Stimulated activated CD4-positive, alpha-beta T cell treated with anti-CD3 and anti-CD28 coated beads, Interleukin-1b, Interleukin-23, amount 100 ng/mL, for 1 hour (primary cell): Measurements from ENCODE around the gene DCUN1D4.
A peak's percentile ranks its signal among the peaks of the same experiment; 100 is the strongest.
"Not testable (repeated sequence)": the region's sequence is repeated elsewhere in the genome, so short reads cannot be mapped to it uniquely, and the experiment has no call there.

Experiments used
- DNase-seq, 2 donors: peaks; one replicate each; pipeline ENCODE4 v3.0.0-alpha.2; 2020; ENCODE audit warnings: low read depth in 2 of 2

The DCUN1D4 gene

GRCh38 chr4:51893402-51893801, 50.4 kb downstream of the DCUN1D4 start:
- not testable (repeated sequence) for DNase-seq

GRCh38 chr4:51894059-51894645, 51.2 kb downstream of the DCUN1D4 start:
- no peak for DNase-seq

- DNase-seq = no peak
These were observed 52.2 kb downstream of the DCUN1D4 start for GRCh38 chr4:51895158-51895557.

GRCh38 chr4:51895816-51896408, 53.0 kb downstream of the DCUN1D4 start:
- DNase-seq = peak in 1 of 2 donors; percentile 1

DNA sequence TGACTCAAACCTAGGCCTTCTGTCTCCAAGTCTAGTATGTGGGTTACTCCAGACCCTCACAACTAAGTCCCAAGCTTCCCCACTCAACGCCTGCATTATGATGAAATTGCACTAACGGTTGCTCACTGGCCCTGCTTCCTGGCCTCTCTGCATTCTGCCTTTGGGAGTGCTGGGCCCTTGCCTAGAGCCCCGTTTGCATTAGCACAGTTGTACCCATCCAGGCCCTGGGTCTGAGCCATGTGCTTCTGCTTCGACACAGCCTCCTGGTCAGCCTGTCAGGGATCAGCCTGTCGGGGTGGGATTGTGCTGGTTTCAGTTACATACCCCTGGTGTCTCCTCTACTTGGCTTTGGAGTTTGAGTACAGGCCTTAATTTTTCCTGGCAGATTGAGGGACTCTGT, 58.4 kb downstream of the DCUN1D4 start:
- DNase-seq = no peak

- DNase-seq = no peak
These were observed 63.4 kb downstream of the DCUN1D4 start for GRCh38 chr4:51906167-51906958.

DNA sequence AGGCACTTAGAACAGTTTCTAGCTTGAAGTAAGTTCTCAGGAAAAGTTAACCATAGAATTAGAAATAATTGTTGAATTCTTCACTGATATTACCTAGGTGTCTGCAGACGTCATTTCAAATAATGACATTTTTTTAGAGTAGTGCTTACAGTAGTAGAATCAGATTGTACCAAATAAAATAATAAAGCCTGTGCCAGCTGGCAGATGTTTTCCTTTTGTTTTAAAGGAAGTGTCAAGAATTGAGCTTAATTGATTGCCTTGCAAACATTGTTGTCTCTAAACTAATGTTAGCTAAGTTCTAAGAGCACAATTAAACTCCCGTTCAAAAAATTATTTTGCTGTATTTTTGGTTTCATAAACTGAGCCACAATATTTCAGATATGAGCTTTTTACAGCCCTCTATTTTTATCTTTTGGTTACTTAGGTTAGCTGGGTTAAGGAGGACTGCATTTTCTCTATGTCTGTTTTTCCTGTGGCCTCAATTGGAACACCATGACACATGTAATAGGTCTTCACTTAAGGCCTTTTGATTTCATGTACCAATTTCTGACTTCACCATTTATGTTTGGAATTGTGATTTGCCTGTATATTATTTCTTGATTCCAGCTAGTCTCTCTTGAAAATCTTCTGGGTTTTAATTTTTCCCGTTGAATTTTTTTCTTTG, 64.2 kb downstream of the DCUN1D4 start:
- DNase-seq = no peak

GRCh38 chr4:51909236-51909703, 66.3 kb downstream of the DCUN1D4 start:
- no peak for DNase-seq

- DNase-seq = no peak
These were observed 75.3 kb downstream of the DCUN1D4 start for GRCh38 chr4:51918251-51918650.

GRCh38 chr4:51923343-51923742, 80.4 kb downstream of the DCUN1D4 start:
- no peak for DNase-seq

- DNase-seq = no peak
These were observed 82.4 kb downstream of the DCUN1D4 start for GRCh38 chr4:51925307-51925706.

DNA sequence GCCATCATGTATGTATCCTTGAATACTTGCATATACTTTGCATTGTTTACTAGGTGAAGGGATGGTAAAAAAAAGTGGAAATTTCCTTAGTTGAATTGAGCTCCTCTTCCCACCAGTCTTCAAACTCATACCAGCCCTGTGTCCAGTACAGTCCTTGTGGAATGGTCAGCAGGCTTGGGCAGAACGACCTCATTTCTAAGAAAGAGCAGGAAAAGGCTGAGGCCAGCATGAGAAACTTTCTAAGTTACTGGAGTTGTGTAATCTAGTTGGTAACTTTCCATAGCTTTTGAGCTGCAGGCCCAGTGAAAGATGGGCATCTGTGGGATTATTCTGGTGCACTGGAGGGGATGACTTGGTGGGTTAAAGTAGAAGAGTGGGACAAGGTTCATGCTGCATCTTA, 87.6 kb downstream of the DCUN1D4 start:
- DNase-seq = no peak

DNA sequence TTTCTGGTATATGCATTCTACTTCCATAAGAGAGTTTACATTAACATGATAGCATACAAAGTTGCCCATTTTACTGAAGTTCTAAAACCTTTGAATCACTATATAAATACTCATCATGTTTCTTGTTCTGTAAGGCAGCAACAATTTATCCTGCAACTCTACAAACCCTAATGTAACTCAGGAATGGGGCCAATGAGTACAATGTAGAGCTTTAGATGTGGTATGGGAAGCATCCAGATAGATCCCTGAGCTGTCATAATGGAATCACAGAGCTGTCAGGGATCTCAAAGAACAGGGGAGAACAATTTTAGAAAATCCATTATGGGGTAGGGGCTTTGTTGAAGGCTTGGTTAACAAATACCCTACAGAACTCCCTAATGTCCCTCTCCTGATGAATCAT, 88.5 kb downstream of the DCUN1D4 start:
- DNase-seq = no peak

GRCh38 chr4:51932261-51932660, 89.3 kb downstream of the DCUN1D4 start:
- no peak for DNase-seq

DNA sequence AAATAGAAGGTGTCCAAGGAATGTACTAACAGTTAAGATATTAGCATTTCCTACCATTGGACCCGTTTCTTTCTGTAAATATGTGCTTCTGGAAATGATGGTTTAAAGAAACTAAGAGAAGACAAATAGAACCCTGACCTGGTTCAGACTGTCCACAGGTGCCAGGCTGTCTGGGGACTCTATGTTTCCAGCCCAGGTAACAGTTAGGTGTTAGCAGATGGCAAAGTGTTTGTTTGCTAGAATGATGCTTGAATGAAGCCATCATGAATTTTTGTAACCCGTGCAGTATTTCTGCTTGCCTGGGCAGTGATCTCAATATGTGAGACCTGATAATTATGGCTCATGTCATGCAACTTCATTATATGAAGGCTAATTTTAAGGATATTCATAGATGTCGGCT, 89.7 kb downstream of the DCUN1D4 start:
- no peak for DNase-seq

DNA sequence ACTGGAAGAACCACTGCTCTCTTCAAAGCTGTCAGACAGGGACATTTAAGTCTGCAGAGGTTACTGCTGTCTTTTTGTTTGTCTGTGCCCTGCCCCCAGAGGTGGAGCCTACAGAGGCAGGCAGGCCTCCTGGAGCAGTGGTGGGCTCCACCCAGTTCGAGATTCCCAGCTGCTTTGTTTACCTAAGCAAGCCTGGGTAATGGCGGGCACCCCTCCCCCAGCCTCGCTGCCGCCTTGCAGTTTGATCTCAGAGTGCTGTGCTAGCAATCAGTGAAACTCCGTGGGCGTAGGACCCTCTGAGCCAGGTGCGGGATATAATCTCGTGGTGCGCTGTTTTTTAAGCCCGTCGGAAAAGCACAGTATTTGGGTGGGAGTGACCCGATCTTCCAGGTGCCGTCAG, 97.5 kb downstream of the DCUN1D4 start:
- not testable (repeated sequence) for DNase-seq

DNA sequence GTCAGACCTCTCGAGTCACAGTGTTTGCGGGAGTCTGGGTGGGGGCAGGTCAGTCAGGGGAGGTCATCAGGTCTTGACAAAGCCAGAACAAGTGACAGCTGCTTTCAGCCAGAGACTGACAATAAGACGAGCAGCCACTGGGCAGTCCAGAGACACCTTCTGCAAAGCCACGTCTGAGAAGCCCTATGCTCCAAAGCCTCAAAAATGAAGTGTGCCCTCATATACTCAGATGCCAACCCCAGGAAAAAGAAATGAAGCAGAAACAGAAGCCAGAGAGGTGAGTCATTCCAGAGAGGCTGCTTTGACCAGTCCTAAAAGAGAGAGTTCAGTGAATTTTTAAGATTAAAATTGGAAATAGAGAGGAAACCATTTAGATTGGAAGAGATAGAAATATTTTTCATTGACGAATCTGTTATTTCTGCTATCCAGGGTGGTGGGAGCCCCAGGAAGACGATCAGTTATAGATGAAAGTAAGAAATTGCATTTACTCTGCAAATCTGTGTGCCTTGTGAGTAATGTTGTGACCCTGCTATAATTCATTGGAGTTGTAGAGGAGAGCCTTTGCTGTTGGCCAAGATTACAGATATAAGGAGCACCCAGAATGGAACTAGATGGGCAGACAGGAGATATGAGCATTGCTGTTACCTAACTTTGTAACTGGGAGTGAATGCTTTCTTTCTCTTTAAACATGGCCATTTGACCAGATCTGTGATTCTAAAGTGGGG, 99.3 kb downstream of the DCUN1D4 start:
- DNase-seq = no peak

DNA sequence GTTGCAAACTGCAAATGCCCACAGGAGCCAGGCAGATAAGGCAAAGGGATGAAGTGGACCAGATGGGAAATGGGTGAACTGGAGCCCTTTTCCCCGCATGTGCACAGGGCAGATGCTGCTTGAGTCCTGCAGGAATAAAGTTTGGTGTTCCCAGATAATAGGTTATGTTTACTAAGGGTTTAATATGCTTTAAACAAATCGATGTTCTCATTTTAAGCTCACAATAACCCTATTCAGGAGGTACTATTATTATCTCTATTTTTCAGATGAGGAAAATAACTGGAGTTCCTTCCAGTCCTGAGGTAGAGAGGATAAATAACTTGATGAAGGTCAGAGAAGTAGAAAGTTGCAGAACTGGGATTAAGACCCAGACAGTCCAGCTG, 99.9 kb downstream of the DCUN1D4 start:
- no peak for DNase-seq

DNA sequence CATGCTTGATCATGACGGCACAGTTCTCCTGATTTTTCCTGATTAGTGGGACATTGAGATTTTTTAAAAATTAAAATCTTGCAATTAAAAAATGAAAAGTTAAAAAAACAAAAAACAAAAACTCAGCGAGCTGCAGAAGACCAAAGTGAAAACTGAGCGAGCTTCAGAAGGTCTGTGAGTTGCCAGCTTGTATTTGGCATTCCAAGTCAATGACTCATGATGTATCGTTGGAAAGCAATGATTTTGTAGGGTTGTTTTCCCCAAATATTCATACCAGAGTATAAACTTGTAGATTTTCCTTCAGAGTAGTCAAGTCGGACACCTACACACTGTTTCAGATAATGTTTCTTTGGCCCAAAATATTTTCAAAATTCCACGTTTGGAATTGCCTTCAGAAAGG, 100.3 kb downstream of the DCUN1D4 start:
- DNase-seq = no peak

GRCh38 chr4:51958199-51958968, 115.4 kb downstream of the DCUN1D4 start:
- no peak for DNase-seq

DNA sequence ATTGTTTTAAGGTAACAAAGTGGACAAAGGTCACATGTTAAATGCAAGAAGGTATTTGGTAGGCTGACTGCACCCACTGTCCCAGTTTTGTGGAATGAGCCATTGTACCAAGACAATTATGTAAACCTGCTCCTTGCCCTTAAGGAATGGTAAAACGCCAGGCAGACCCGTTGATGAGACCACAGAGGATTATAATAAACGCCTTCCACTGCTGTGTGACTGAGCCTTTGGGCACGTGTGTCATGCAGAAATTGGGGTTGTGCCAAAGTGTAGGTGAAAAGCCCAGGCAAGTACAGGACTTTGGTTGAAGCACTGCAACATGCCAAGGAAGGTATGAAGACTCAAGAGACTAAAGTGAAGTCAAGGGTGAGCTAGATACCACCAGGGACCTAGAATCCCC, 117.5 kb downstream of the DCUN1D4 start:
- DNase-seq = no peak
